GM19328 (cell line): ENCODE results near the gene RMND5A.

Experiments used
- ATAC-seq: cut with Tn5 transposase; IDR thresholded peaks from one replicate; pipeline ENCODE4 v1.9.1; 2021; ENCODE audit warnings: mild to moderate bottlenecking, moderate library complexity; ENCODE audit not compliant: unreplicated experiment

The RMND5A gene

GRCh38 chr2:86825036-86825692 lies 105.1 kb downstream of the RMND5A start:
- no peak for ATAC-seq

GRCh38 chr2:86825693-86826381 lies 105.7 kb downstream of the RMND5A start:
- no peak for ATAC-seq

GRCh38 chr2:86826951-86827350 lies 106.9 kb downstream of the RMND5A start:
- ATAC-seq: no peak
